SK-N-SH (cell line): ENCODE results near the gene SLC15A2.

ENCODE experiments used
- EP300 ChIP-seq, 2 experiments: IDR thresholded peaks; 2 replicates each; pipeline versions ENCODE4 v1.4.0 to v1.6.1; 2012; ENCODE audit warnings: borderline replicate concordance in 1 of 2, low read depth in 1 of 2, low read length in 1 of 2
- JUND ChIP-seq: IDR thresholded peaks from 2 replicates; pipeline ENCODE4 v1.4.0; 2012
- MAX ChIP-seq: IDR thresholded peaks from 2 replicates; pipeline ENCODE4 v1.4.0; 2012; ENCODE audit warnings: low read depth
- NFIC ChIP-seq: IDR thresholded peaks from 2 replicates; pipeline ENCODE4 v1.4.0; 2012; ENCODE audit warnings: borderline replicate concordance
- POLR2AphosphoS5 ChIP-seq: IDR thresholded peaks from 2 replicates; pipeline ENCODE4 v1.6.1; 2012; ENCODE audit warnings: low read depth, low read length
- RAD21 ChIP-seq: IDR thresholded peaks from 2 replicates; pipeline ENCODE4 v1.6.1; 2012; ENCODE audit warnings: mild to moderate bottlenecking, low read length
- RCOR1 ChIP-seq: fragments of 150-350 bp; IDR thresholded peaks from 2 replicates; pipeline ENCODE4 v1.6.1; 2017; ENCODE audit warnings: antibody characterized with exemption, low read length
- REST ChIP-seq: IDR thresholded peaks from 2 replicates; pipeline ENCODE4 v1.6.1; 2012; ENCODE audit warnings: mild to moderate bottlenecking, low read depth, low read length, moderate library complexity
- RXRA ChIP-seq: IDR thresholded peaks from 2 replicates; pipeline ENCODE4 v1.4.0; 2012; ENCODE audit warnings: low read depth, mild to moderate bottlenecking, borderline replicate concordance
- SMC3 ChIP-seq: IDR thresholded peaks from 2 replicates; pipeline ENCODE4 v1.6.1; 2012; ENCODE audit warnings: low read depth, low read length, improper control_type of control experiment
- TCF12 ChIP-seq: IDR thresholded peaks from 2 replicates; pipeline ENCODE4 v1.4.0; 2012
- TEAD4 ChIP-seq: IDR thresholded peaks from 2 replicates; pipeline ENCODE4 v1.4.0; 2012; ENCODE audit warnings: mild to moderate bottlenecking, borderline replicate concordance; ENCODE audit not compliant: insufficient read depth
- TF ChIP-seq, protein P1 (sequence below): fragments of 200-600 bp; sonication (generic); IDR thresholded peaks from 2 replicates; pipeline ENCODE4 v1.6.1; 2017; ENCODE audit warnings: antibody characterized with exemption, mild to moderate bottlenecking, moderate library complexity
- TF ChIP-seq, protein P2 (sequence below): IDR thresholded peaks from 2 replicates; pipeline ENCODE4; 2012

DNA sequence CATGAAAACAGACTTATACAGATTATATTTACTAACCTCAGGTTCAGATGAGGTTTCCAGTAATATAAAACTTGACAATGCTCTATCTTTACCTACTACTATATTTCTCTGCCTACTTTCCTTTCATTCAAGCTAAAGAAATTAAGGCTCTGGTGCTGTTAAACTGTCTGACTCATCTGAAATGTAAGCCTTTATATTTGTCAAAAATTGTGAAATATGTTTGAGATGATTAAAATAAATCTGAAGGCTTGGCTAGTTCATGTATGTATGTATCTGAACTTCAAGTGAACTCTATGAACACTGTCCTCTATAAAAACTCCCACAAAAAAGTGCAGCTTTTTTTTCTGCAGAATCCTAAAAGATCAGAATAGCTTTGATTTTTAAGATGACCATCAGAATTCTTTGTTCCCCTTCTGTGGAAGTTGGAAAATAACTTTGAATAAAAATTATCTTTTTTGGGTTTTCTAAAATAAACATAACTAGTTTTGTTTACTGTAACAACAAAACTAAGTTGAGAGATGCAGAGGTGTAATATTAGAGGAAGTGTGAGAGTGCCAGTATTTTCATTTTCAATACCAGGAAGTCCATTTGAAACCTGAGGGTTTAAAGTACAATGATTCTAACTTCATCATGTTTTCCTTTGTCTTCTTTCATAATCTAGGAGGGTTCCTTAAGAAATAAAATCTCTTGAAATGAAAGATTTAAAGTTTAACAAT is 85.7 kb downstream of the SLC15A2 start:
- TF ChIP-seq, protein P1, sequence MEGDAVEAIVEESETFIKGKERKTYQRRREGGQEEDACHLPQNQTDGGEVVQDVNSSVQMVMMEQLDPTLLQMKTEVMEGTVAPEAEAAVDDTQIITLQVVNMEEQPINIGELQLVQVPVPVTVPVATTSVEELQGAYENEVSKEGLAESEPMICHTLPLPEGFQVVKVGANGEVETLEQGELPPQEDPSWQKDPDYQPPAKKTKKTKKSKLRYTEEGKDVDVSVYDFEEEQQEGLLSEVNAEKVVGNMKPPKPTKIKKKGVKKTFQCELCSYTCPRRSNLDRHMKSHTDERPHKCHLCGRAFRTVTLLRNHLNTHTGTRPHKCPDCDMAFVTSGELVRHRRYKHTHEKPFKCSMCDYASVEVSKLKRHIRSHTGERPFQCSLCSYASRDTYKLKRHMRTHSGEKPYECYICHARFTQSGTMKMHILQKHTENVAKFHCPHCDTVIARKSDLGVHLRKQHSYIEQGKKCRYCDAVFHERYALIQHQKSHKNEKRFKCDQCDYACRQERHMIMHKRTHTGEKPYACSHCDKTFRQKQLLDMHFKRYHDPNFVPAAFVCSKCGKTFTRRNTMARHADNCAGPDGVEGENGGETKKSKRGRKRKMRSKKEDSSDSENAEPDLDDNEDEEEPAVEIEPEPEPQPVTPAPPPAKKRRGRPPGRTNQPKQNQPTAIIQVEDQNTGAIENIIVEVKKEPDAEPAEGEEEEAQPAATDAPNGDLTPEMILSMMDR = no peak
- TF ChIP-seq RCOR1 (no peak), MAX (no peak), TEAD4 (no peak), RXRA (no peak), EP300 (IDR thresholded peaks at IDR 0.05; ENCODE audit: borderline replicate concordance in 1 of 2, low read depth in 1 of 2, low read length in 1 of 2) (no peak), POLR2AphosphoS5 (no peak), REST (no peak), SMC3 (no peak), TCF12 (no peak), RAD21 (no peak), JUND (no peak), NFIC (no peak)
- TF ChIP-seq, protein P2, sequence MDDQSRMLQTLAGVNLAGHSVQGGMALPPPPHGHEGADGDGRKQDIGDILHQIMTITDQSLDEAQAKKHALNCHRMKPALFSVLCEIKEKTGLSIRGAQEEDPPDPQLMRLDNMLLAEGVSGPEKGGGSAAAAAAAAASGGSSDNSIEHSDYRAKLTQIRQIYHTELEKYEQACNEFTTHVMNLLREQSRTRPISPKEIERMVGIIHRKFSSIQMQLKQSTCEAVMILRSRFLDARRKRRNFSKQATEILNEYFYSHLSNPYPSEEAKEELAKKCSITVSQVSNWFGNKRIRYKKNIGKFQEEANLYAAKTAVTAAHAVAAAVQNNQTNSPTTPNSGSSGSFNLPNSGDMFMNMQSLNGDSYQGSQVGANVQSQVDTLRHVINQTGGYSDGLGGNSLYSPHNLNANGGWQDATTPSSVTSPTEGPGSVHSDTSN = no peak
